ENCODE data around the gene STRN4.
"Not testable (repeated sequence)": the region's sequence is repeated elsewhere in the genome, so short reads cannot be mapped to it uniquely, and the experiment has no call there.

Gene STRN4

GRCh38 chr19:46746281-46747057, at the start of gene STRN4:
STRN4 (minus strand) TSS chr19:46746450; CDS start chr19:46746430, 20 bp downstream.
- DNase-seq (ENCODE audit: low read depth in 2 of 2): peak; percentile 42 to 51

- no peak for DNase-seq (ENCODE audit: low read depth in 2 of 2)
Observed at GRCh38 chr19:46791944-46792343, 45.7 kb upstream of the STRN4 start.

GRCh38 chr19:46789371-46789770, 43.1 kb upstream of the STRN4 start:
- DNase-seq (ENCODE audit: low read depth in 2 of 2): no peak

GRCh38 chr19:46788968-46789338, 42.7 kb upstream of the STRN4 start:
- no peak for DNase-seq (ENCODE audit: low read depth in 2 of 2)

- DNase-seq (ENCODE audit: low read depth in 2 of 2): peak; percentile 97 to 99
Observed at GRCh38 chr19:46788262-46788967, 42.2 kb upstream of the STRN4 start, which contains the start of gene SLC1A5. SLC1A5 (minus strand) TSS chr19:46788594; CDS start chr19:46787965, 629 bp downstream.

- DNase-seq (ENCODE audit: low read depth in 2 of 2): peak; percentile 24 to 34
Observed at GRCh38 chr19:46787331-46788261, 41.3 kb upstream of the STRN4 start.

GRCh38 chr19:46787040-46787330, 40.7 kb upstream of the STRN4 start:
- DNase-seq (ENCODE audit: low read depth in 2 of 2): no peak

GRCh38 chr19:46786236-46787039, 40.2 kb upstream of the STRN4 start:
- DNase-seq (ENCODE audit: low read depth in 2 of 2): peak; percentile 77 to 84

- DNase-seq (ENCODE audit: low read depth in 2 of 2): no peak
Observed at GRCh38 chr19:46785980-46786235, 39.7 kb upstream of the STRN4 start.

GRCh38 chr19:46785054-46785979, 39.1 kb upstream of the STRN4 start:
- no peak for DNase-seq (ENCODE audit: low read depth in 2 of 2)

GRCh38 chr19:46784262-46785053, 38.2 kb upstream of the STRN4 start:
- peak; percentile 69 to 71 for DNase-seq (ENCODE audit: low read depth in 2 of 2)

GRCh38 chr19:46783670-46784069, 37.4 kb upstream of the STRN4 start:
- no peak for DNase-seq (ENCODE audit: low read depth in 2 of 2)

GRCh38 chr19:46782355-46783019, 36.2 kb upstream of the STRN4 start:
- DNase-seq (ENCODE audit: low read depth in 2 of 2): no peak

GRCh38 chr19:46777956-46778645, 31.9 kb upstream of the STRN4 start:
- DNase-seq (ENCODE audit: low read depth in 2 of 2): not testable (repeated sequence)

- no peak for DNase-seq (ENCODE audit: low read depth in 2 of 2)
Observed at GRCh38 chr19:46776927-46777911, 31.0 kb upstream of the STRN4 start.

GRCh38 chr19:46775642-46776258, 29.5 kb upstream of the STRN4 start:
- no peak for DNase-seq (ENCODE audit: low read depth in 2 of 2)

- DNase-seq (ENCODE audit: low read depth in 2 of 2): no peak
Observed at GRCh38 chr19:46773018-46773399, 26.8 kb upstream of the STRN4 start.

Data from stimulated activated CD8-positive, alpha-beta memory T cell treated with anti-CD3 and anti-CD28 coated beads, Interleukin-15, amount 100 ng/mL, for 48 hours (primary cell).